ENCODE measurements around the gene RNF217. TPM values are rescaled to one million over a fixed set of nuclear protein-coding genes. Genes with fewer than 3 reads are reported as not detected.
"Not testable (repeated sequence)": the region's sequence is repeated elsewhere in the genome, so short reads cannot be mapped to it uniquely, and the experiment has no call there.

RNF217 gene
- total RNA-seq, 1 donor from 2014 or later, result 14.2 TPM

DNA sequence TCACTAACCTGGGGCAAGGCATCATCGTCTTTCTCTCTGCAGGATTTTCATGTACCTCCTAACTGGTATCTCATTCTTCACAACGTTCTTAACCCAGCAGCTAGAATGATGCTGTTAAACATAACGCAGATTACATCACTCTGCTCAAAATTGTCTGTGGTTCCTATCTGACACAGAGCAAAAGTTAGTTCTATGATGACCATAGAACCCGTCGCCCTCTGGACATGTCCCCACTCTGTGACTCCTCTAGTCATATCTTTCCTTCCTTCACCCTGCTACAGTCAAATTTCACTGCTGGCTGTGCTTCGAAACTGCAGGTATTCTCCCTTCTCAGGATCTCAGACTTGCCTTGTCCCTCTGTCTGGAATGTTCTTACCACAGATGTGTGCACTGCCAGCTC is 103.9 kb downstream of the RNF217 start:
- no peak for FAIRE-seq
- Histone ChIP-seq H3K36me3 (ENCODE audit: control insufficient read depth, insufficient read depth, low read length) (no peaks in the 10 kb centered on the region), H3K27me3 (ENCODE audit: control insufficient read depth, insufficient read depth, low read length) (no peaks in the 10 kb centered on the region), H3K4me3 (ENCODE audit: low read depth, low read length) (no peak overlapping the region)
- no peak for DNase-seq (ENCODE audit: low read depth)
- TF ChIP-seq, protein P1, sequence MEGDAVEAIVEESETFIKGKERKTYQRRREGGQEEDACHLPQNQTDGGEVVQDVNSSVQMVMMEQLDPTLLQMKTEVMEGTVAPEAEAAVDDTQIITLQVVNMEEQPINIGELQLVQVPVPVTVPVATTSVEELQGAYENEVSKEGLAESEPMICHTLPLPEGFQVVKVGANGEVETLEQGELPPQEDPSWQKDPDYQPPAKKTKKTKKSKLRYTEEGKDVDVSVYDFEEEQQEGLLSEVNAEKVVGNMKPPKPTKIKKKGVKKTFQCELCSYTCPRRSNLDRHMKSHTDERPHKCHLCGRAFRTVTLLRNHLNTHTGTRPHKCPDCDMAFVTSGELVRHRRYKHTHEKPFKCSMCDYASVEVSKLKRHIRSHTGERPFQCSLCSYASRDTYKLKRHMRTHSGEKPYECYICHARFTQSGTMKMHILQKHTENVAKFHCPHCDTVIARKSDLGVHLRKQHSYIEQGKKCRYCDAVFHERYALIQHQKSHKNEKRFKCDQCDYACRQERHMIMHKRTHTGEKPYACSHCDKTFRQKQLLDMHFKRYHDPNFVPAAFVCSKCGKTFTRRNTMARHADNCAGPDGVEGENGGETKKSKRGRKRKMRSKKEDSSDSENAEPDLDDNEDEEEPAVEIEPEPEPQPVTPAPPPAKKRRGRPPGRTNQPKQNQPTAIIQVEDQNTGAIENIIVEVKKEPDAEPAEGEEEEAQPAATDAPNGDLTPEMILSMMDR (IDR thresholded peaks at IDR 0.05; ENCODE audit: insufficient read depth, low read length, severe bottlenecking), result no peak

DNA sequence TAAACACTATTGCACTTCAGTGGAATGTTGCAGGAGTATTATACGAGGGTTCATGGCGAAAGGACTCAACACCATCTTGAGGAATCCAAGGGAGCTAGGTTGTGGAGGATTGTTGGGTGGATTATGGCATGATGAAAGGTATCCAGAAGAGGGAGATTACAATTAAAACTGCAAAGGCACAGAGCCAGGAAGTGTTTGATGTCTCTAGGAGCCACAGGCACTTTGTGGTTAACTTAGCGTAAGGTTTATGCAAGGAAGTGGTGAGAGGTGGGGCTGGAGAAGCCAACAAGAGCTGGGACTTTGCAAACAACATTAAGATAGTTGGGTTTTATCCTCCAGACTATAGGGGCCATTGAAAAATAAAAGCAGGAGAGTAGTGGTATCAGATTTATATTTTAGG is 104.7 kb downstream of the RNF217 start:
- TF ChIP-seq, protein P1 (IDR thresholded peaks at IDR 0.05; ENCODE audit: insufficient read depth, low read length, severe bottlenecking), result no peak
- FAIRE-seq (peak; percentile 28), DNase-seq (ENCODE audit: low read depth) (peak; percentile 59)
- no peaks in the 10 kb centered on the region for H3K36me3 ChIP-seq (ENCODE audit: control insufficient read depth, insufficient read depth, low read length)
- no peaks in the 10 kb centered on the region for H3K27me3 ChIP-seq (ENCODE audit: control insufficient read depth, insufficient read depth, low read length)
- no peak overlapping the region for H3K4me3 ChIP-seq (ENCODE audit: low read depth, low read length)

DNA sequence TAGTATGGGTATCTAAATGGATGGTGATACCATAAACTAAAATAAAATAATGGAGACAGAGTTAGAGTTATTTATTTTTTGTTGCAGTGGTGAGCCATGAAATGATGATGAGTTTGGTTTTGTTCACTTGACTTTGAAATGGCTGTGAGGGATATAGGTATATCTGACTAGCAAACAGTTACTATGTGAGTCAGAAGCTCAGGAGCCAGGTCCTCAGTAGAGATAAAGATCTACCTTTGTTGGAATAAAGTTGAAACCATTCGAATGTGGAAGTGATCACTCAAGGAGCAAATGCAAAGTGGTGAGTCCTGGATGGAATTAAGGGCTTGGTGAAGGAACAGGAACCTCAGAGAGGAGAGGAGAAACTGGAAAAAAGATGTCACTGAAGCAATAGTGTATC is 105.3 kb downstream of the RNF217 start:
- TF ChIP-seq, protein P1 (IDR thresholded peaks at IDR 0.05; ENCODE audit: insufficient read depth, low read length, severe bottlenecking), result no peak
- FAIRE-seq (no peak), DNase-seq (ENCODE audit: low read depth) (no peak)
- no peaks in the 10 kb centered on the region for H3K36me3 ChIP-seq (ENCODE audit: control insufficient read depth, insufficient read depth, low read length)
- H3K4me3 ChIP-seq (ENCODE audit: low read depth, low read length), result no peak overlapping the region
- no peaks in the 10 kb centered on the region for H3K27me3 ChIP-seq (ENCODE audit: control insufficient read depth, insufficient read depth, low read length)

DNA sequence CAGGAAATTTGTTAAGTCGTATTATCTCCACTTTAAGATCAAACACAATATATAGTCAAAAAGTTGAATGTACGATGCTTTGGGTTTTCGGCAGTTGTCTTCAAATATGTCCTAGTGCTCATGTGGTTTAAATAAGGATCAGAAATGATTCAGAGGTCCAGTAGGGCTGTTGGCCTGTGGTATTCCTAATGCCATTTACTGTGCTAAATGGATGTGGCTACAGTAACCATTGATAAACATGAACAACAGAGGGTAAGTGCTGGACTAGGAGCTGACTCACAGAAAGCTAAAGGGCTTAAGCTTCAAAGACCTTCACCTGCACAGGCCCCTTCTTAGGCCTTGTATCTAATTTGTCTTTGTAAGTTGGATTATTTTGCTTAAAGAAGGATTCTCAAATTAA is 110.8 kb downstream of the RNF217 start:
- TF ChIP-seq, protein P1 (IDR thresholded peaks at IDR 0.05; ENCODE audit: insufficient read depth, low read length, severe bottlenecking), result no peak
- no peaks in the 10 kb centered on the region for H3K36me3 ChIP-seq (ENCODE audit: control insufficient read depth, insufficient read depth, low read length)
- H3K4me3 ChIP-seq (ENCODE audit: low read depth, low read length), result no peak overlapping the region
- FAIRE-seq, result no peak
- H3K27me3 ChIP-seq (ENCODE audit: control insufficient read depth, insufficient read depth, low read length), result no peaks in the 10 kb centered on the region
- no peak for DNase-seq (ENCODE audit: low read depth)

DNA sequence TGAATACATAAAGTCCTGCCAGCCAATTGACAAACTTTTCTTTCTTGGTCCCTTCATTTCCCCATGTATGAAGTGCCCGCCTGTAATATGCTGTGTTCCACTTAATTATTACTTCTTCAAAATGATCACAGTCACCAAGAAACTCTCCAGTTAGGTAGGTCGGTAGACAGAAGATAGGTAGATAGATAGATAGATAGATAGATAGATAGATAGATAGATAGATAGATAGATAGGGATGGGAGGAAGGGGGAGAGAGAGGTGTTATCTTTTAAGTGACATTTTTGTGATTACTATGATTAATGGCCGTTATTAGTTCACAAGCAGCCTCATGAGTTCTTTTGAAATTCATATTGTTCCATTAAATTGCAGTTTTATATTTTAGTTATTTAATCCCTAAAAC is 111.9 kb downstream of the RNF217 start:
- DNase-seq (ENCODE audit: low read depth), result no peak
- TF ChIP-seq, protein P1 (IDR thresholded peaks at IDR 0.05; ENCODE audit: insufficient read depth, low read length, severe bottlenecking), result no peak
- Histone ChIP-seq H3K4me3 (ENCODE audit: low read depth, low read length) (no peak overlapping the region), H3K36me3 (ENCODE audit: control insufficient read depth, insufficient read depth, low read length) (peaks cover 4% of the 10 kb centered on the region), H3K27me3 (ENCODE audit: control insufficient read depth, insufficient read depth, low read length) (no peaks in the 10 kb centered on the region)
- no peak for FAIRE-seq

DNA sequence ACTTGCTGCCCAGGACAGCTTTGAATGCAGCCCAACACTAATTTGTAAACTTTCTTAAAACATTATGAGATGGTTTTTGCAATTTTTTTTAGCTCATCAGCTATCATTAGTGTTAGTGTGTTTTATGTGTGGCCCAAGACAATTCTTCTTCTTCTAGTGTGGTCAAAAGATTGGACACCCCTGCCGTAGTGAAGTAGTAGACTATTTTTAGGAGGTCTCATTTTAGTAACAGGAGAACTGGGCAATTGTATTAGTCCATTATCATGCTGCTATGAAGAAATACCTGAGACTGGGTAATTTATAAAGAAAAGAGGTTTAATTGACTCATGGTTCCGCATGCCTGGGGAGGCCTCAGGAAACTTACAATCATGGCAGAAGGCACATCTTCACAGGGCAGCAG is 112.8 kb downstream of the RNF217 start:
- not testable (repeated sequence) for DNase-seq (ENCODE audit: low read depth); FAIRE-seq; H3K36me3 ChIP-seq (ENCODE audit: control insufficient read depth, insufficient read depth, low read length); H3K27me3 ChIP-seq (ENCODE audit: control insufficient read depth, insufficient read depth, low read length); H3K4me3 ChIP-seq (ENCODE audit: low read depth, low read length)
